ENCODE data around the gene HTR5A. TPM values are rescaled to one million over a fixed set of nuclear protein-coding genes. Genes with fewer than 3 reads are reported as not detected.

The HTR5A gene
- total and polyA plus RNA-seq, 2 of the 13 experiments (the other 11 are each of a cell fraction or from before 2014, with no cell fraction given), result not detected

Small RNAs within 50 kb of the gene (small RNA-seq; reads per million reads assigned to genes)
- gene AC092628.1 (ENCODE audit: insufficient read depth in 2 of 3, insufficient read length in 3 of 3, low read depth in 2 of 3, low replicate concordance in 1 of 3), result 0 reads per million in 3 experiments

Other genes with a start within 250 kb of the HTR5A start
- 16.2 and 17.9 TPM in 2 replicates for gene PAXIP1, start 67.2 kb upstream of the HTR5A start, total RNA-seq (2016; rRNA removed; fragmentation: Illumina TruSeq; extraction: Trizol)
- gene PAXIP1, start 67.2 kb upstream of the HTR5A start, polyA plus RNA-seq (2011; rRNA removed), result 9.8 and 11.6 TPM in 2 replicates
- gene INSIG1, start 227.6 kb downstream of the HTR5A start, total RNA-seq (2016; rRNA removed; fragmentation: Illumina TruSeq; extraction: Trizol), result 0.11 and 0.20 TPM in 2 replicates
- 0.07 and 0.16 TPM in 2 replicates for gene INSIG1, start 227.6 kb downstream of the HTR5A start, polyA plus RNA-seq (2011; rRNA removed)